Smooth muscle cell (in vitro differentiated cells): ENCODE data around the gene CCDC102B. TPM values are rescaled to one million over a fixed set of nuclear protein-coding genes. Genes with fewer than 3 reads are reported as not detected.

Experiments
- DNase-seq: peaks from one replicate; lab custom pipeline; 2025; ENCODE audit not compliant: unreplicated experiment; lab: John Stamatoyannopoulos, UW
- H2AFZ ChIP-seq: fragments of 200-600 bp; sonication (generic); 2 replicates; pipeline ENCODE4 v1.6.0; 2016; ENCODE audit warnings: antibody characterized with exemption, low read depth, mild to moderate bottlenecking
- H3F3A ChIP-seq: fragments of 200-600 bp; sonication (generic); 2 replicates; pipeline ENCODE4 v1.6.0; 2017; ENCODE audit warnings: antibody characterized with exemption, low read depth
- H3K27ac ChIP-seq: fragments of 200-600 bp; sonication (generic); 2 replicates; pipeline ENCODE4 v1.5.1; 2016; ENCODE audit warnings: low read depth, mild to moderate bottlenecking
- H3K27me3 ChIP-seq: fragments of 200-600 bp; sonication (generic); 2 replicates; pipeline ENCODE4 v1.6.1; 2016; ENCODE audit warnings: low read depth, mild to moderate bottlenecking
- H3K36me3 ChIP-seq: fragments of 200-600 bp; sonication (generic); 2 replicates; pipeline ENCODE4 v1.5.1; 2016; ENCODE audit warnings: low read depth
- H3K4me1 ChIP-seq: fragments of 200-600 bp; sonication (generic); 2 replicates; pipeline ENCODE4 v1.5.1; 2016; ENCODE audit warnings: low read depth
- H3K4me2 ChIP-seq: fragments of 200-600 bp; sonication (generic); 2 replicates; pipeline ENCODE4 v1.6.0; 2016; ENCODE audit warnings: mild to moderate bottlenecking
- H3K4me3 ChIP-seq: fragments of 200-600 bp; sonication (generic); 2 replicates; pipeline ENCODE4 v1.5.1; 2016; ENCODE audit warnings: mild to moderate bottlenecking
- H3K79me2 ChIP-seq: fragments of 200-600 bp; sonication (generic); 2 replicates; pipeline ENCODE4 v1.6.0; 2016; ENCODE audit warnings: low read depth, mild to moderate bottlenecking
- H3K9ac ChIP-seq: fragments of 200-600 bp; sonication (generic); 2 replicates; pipeline ENCODE4 v1.6.0; 2016; ENCODE audit warnings: low read depth
- H3K9me3 ChIP-seq: fragments of 200-600 bp; sonication (generic); replicated peaks from 2 replicates; pipeline ENCODE4 v1.5.1; 2016; ENCODE audit warnings: low read depth
- H4K20me1 ChIP-seq: fragments of 200-600 bp; sonication (generic); 2 replicates; pipeline ENCODE4 v1.6.0; 2016; ENCODE audit warnings: low read depth
- CTCF ChIP-seq: fragments of 200-600 bp; sonication (generic); IDR thresholded peaks from 2 replicates; pipeline ENCODE4 v1.5.1; 2017; ENCODE audit warnings: borderline replicate concordance, mild to moderate bottlenecking, antibody characterized with exemption; ENCODE audit not compliant: insufficient read depth, poor library complexity, severe bottlenecking
- WGBS: methylation state at CpG from one replicate; pipeline ENCODE4 v1.1.7; 2016; ENCODE audit warnings: low lambda C conversion rate; 5-methylcytosine and 5-hydroxymethylcytosine counted together
- polyA plus RNA-seq: library from polyadenylated mRNA; unstranded; fragments of >200 nt; fragmentation: Nextera tagmentation; extraction: Ambion mirVana; gene quantifications from 2 replicates; pipeline ENCODE4 v1.2.1, GENCODE V29; 2016
- total RNA-seq: library from RNA; depleted of rRNA; stranded (reverse); fragments of >200 nt; gene quantifications from 2 replicates; pipeline ENCODE4 v1.2.3, GENCODE V29; 2014

CCDC102B gene
- total and polyA plus RNA-seq, 2 experiments from 2014 or later = 9.7 to 10.3 TPM

DNA sequence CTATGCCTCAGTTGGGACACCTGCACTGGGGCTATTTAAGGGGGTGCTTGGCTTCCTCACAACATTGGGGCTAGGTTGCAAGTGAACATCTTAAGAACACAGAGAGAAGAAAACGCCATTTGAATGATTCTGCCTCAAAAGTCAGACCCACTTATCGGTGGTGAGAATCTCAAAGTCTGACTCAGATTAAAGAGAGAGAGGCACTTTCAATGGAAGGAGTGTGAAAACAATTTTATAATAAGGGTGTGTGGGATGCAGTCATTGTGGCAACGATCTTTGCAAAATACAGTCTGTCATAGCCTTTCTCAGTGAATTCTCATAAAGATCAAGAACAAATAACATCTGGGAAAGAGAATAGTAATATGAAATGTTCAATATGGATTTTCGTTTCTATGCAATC is 41.8 kb downstream of the CCDC102B start:
- no peak for DNase-seq
- H3K27ac ChIP-seq = peak overlapping the region; percentile 97
- no peaks in the 10 kb centered on the region for H3K79me2 ChIP-seq
- peaks cover 10% of the 10 kb centered on the region for H3K4me1 ChIP-seq
- no peak overlapping the region for H3K4me3 ChIP-seq
- no peak overlapping the region for H3K9ac ChIP-seq
- peak overlapping the region; percentile 65 for H3K4me2 ChIP-seq
- H4K20me1 ChIP-seq = no peaks in the 10 kb centered on the region
- peaks cover 12% of the 10 kb centered on the region for H3F3A ChIP-seq
- no peak for TF ChIP-seq CTCF
- no peaks in the 10 kb centered on the region for H3K36me3 ChIP-seq
- no peaks in the 10 kb centered on the region for H3K27me3 ChIP-seq
- H2AFZ ChIP-seq = no peak overlapping the region
- WGBS = 58% methylated on average over 4 of the region's 4 CpGs
- no peaks in the 10 kb centered on the region for H3K9me3 ChIP-seq

GRCh38 chr18:68840554-68841263 is 42.8 kb downstream of the CCDC102B start:
- TF ChIP-seq CTCF = no peak
- peak overlapping the region; percentile 29 for H2AFZ ChIP-seq
- 18% methylated on average over 7 of the region's 7 CpGs for WGBS
- no peaks in the 10 kb centered on the region for H3K9me3 ChIP-seq
- H3K4me1 ChIP-seq = peaks cover 10% of the 10 kb centered on the region
- H3K27me3 ChIP-seq = no peaks in the 10 kb centered on the region
- H3K36me3 ChIP-seq = no peaks in the 10 kb centered on the region
- no peaks in the 10 kb centered on the region for H3K79me2 ChIP-seq
- H3F3A ChIP-seq = peaks cover 12% of the 10 kb centered on the region
- H3K4me3 ChIP-seq = no peak overlapping the region
- H3K27ac ChIP-seq = peak overlapping the region; percentile 97
- no peak for DNase-seq
- peak overlapping the region; percentile 65 for H3K4me2 ChIP-seq
- H4K20me1 ChIP-seq = no peaks in the 10 kb centered on the region
- H3K9ac ChIP-seq = peak overlapping the region; percentile 73

- no peak overlapping the region for H3K4me3 ChIP-seq
- peak overlapping the region; percentile 73 for H3K9ac ChIP-seq
- H2AFZ ChIP-seq = peak overlapping the region; percentile 29
- H4K20me1 ChIP-seq = no peaks in the 10 kb centered on the region
- peak overlapping the region; percentile 97 for H3K27ac ChIP-seq
- H3K27me3 ChIP-seq = no peaks in the 10 kb centered on the region
- peaks cover 10% of the 10 kb centered on the region for H3K4me1 ChIP-seq
- no peaks in the 10 kb centered on the region for H3K36me3 ChIP-seq
- H3K4me2 ChIP-seq = peak overlapping the region; percentile 65
- no peak for DNase-seq
- H3K9me3 ChIP-seq = no peaks in the 10 kb centered on the region
- H3K79me2 ChIP-seq = no peaks in the 10 kb centered on the region
- peaks cover 12% of the 10 kb centered on the region for H3F3A ChIP-seq
- no peak for TF ChIP-seq CTCF
These were observed 43.4 kb downstream of the CCDC102B start for GRCh38 chr18:68841301-68841700.

DNA sequence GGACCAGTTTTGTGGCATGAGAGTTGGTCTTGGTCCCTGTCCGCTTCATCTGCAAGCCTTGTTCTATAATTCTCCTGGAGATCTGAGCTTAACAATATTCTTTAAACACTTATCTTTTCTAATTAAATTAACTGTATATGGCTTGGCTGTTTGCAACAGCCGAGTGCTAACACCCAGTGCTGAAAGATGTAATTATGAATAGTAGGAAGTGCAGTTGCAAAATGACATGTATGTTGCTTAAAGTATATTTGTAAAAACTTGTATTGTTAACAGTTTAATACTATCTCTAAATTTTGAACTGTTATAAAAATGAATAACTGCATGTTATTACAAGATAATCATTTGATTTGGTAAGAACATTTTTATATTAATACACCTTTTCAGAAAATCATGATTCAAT is 45.1 kb downstream of the CCDC102B start:
- no peaks in the 10 kb centered on the region for H4K20me1 ChIP-seq
- H3K36me3 ChIP-seq = no peaks in the 10 kb centered on the region
- no peak overlapping the region for H3K4me2 ChIP-seq
- TF ChIP-seq CTCF = no peak
- peak overlapping the region; percentile 97 for H3K27ac ChIP-seq
- peaks cover 10% of the 10 kb centered on the region for H3K4me1 ChIP-seq
- H3K4me3 ChIP-seq = no peak overlapping the region
- peaks cover 12% of the 10 kb centered on the region for H3F3A ChIP-seq
- no peaks in the 10 kb centered on the region for H3K27me3 ChIP-seq
- H2AFZ ChIP-seq = no peak overlapping the region
- no peak for DNase-seq
- 81% methylated on average over 2 of the region's 2 CpGs for WGBS
- no peaks in the 10 kb centered on the region for H3K9me3 ChIP-seq
- H3K79me2 ChIP-seq = no peaks in the 10 kb centered on the region
- no peak overlapping the region for H3K9ac ChIP-seq
